ENCODE data around the gene JTB.

The JTB gene

DNA sequence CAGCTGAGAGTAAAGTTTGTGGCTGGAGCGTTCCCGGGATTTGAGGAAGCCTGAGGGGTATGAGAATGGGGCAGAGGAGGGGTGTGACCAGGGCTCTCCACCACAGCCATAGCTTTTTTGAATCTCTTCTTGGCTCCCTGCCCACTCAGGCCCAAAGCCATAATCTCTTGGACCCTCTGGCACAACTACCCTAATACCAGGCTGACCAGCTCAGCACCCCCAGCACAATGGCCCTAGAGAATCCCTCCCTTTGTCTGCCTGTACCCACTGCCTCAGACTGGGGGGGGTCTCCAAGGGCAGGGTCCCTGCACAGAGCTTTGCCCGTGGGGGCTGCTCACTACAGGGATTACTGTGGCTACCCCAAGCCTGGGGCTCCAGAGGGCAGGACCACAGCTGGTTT is 38.5 kb downstream of the JTB start:
- DNase-seq: no peak

DNA sequence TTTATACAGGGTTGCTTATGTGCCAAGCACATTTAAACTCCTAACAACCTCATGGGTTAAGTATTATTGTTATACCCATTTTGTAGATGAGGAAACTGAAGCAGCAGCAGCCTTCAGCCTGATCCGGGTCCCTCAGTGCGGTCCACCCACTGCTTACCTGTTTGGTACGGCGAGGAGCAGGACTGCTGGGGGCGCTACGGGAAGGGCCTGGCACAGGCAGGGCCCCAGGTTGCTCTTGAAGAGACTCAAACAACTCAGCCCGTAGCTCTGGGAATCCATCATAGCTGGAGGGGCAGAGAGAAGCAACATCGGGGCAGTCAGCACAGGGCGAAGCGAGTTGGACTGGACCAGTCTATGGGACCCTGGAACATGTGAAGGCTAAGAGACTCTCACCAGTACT is 40.1 kb downstream of the JTB start:
- TF ChIP-seq POLR2A (IDR thresholded peaks at IDR 0.05; ENCODE audit: low read length) (no peak), GATA1 (IDR thresholded peaks at IDR 0.05; ENCODE audit: low read depth, low read length) (no peak)
- no peak for DNase-seq

More for the DNA sequence above, 38.5 kb downstream of the JTB start:
- no peak for TF ChIP-seq GATA1 (IDR thresholded peaks at IDR 0.05; ENCODE audit: low read depth, low read length)
- no peak for TF ChIP-seq POLR2A (IDR thresholded peaks at IDR 0.05; ENCODE audit: low read length)

DNA sequence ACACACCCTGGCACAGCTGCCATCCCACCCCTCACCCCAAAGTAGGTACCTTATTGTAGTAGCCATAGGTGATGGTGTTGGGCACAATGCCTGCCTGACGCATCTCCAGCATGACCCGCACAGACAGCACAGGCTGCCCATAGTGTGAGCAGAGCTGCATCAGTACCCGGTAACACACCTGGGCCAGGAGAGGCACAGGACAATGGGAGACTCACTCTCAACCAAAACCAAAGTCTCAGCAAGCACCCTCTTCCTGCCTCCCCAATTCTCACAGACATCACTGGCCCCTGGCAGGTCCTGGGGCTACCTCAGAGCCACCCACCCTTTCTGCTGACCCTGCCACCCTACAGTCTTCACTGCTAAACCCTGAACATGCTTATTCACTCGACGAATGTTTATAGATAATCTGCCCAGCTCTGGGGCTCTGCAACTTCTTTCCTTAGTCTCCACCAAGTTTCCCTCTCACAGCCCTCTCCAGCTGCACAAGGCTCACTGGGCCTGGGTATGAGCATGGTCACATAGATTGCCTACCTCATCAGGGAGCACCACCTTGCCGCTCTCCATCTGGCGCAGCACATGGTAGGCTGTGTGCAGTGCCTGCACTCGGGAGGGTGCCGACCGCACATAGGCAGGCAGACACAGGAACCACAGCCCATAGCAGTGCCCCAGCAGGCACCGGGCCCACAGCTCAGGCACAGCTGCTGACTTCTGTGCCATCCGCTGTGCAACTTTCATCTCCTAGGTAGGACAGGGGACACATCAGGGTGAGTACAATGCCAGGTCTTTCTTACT is 41.3 kb downstream of the JTB start:
- TF ChIP-seq GATA1 (IDR thresholded peaks at IDR 0.05; ENCODE audit: low read depth, low read length) (no peak), POLR2A (IDR thresholded peaks at IDR 0.05; ENCODE audit: low read length) (no peak)
- DNase-seq: no peak

DNA sequence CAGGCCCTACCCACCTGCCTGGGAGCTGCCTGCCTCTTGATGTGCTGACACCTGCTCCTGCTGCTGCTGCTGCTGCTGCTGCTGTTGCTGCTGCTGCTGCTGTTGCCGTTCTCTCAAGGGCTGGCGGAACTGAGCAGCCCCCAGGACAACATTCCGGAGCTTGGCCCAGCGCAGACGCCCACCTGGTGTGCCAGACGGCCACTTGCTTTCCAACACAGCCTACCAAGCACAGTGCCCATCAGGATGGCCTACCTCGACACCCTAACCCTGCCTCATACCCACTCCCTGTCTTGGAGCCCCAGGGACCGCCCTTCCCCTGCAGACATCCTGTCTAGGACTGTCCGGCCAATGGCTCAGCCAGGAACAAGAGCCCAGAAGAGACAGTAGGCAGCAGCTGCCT is 42.7 kb downstream of the JTB start:
- no peak for DNase-seq

DNA sequence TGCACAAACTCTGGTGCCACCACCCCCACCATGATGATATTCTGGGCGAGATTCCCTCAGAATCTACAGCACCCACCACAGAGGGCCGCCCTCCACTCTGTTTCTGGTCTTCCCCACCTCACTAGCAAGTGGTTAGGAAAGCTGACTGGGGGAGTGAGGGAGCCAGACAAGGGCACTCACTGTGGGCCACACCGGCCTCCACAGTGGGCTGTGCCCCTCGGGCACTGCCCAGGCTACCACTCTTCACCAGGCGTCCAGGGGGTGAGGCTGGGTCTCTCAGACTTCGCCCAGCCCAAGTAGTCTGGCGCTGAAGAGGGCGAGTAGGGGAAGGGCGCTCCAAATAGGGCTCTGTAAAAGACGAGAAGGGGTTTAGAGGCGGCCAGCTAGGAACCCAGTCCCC is 43.5 kb downstream of the JTB start:
- no peak for DNase-seq
- no peak for TF ChIP-seq GATA1 (IDR thresholded peaks at IDR 0.05; ENCODE audit: low read depth, low read length)
- no peak for TF ChIP-seq POLR2A (IDR thresholded peaks at IDR 0.05; ENCODE audit: low read length)

More for the DNA sequence above, 42.7 kb downstream of the JTB start:
- TF ChIP-seq GATA1 (IDR thresholded peaks at IDR 0.05; ENCODE audit: low read depth, low read length) (no peak), POLR2A (IDR thresholded peaks at IDR 0.05; ENCODE audit: low read length) (no peak)

DNA sequence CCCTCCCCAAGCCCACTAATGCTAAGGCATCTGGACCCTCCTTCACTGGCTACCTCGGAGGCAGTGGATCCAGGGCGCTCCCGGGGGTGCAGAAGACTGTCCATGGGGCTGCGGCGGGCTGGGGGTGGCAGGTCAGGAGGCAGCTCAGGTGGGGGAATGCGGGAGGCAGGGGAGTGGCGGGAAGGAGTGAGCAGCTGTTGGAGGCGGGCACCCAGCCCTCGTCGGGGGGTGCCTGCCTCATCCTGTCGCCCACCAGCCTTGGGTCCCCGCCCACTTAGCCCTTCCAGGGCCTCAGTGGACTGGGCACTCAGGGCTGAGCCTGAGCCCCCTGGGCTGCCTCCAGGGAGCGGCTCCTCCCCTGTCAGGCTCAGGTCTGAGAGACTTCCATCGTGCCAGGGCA is 44.0 kb downstream of the JTB start:
- DNase-seq: no peak
- no peak for TF ChIP-seq POLR2A (IDR thresholded peaks at IDR 0.05; ENCODE audit: low read length)
- no peak for TF ChIP-seq GATA1 (IDR thresholded peaks at IDR 0.05; ENCODE audit: low read depth, low read length)

DNA sequence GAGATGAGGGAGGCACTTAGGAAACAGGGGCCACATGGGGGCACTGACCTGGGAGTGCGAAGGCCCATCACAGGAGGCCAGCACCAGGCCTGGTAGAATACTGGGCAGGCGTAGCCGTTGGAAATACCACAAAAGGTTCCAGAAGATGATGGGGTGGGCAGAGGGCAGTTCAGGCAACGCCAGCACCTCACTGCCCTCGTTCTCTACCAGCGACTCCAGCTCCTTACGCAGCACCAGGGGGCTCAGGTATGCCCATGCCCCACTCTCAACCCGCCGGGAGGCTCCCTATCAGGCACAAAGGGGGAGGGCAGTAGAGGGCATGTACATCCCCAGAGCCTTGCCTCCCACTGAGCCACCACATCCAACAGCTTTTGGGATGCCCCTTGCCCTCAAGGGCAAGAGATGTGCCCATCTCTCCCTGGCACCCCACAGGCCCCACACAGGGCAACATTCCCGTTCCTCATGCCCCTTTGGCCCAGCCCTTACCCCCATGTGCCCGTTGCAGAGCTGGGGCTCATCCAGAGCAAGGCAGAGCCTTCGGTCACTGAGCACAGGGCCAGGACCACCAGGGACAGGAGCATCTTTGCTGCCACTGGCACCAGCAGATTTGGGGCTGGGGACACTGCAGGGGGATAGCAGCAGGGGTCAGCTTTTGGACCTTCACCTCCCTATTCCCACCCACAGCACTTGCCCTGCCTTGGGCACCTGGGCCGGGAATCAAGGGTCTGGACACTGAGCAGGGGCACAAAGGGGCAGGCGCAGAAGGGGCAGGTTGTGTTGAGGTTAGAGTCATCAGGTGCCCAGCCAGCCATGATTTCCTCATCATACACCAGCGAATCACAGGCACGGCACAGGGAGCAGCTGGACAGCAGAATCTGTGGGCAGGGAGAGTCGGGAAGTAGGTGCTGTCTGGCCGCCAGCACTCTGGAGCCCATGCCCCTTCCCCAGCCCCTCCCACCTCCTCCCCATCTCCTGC is 45.0 kb downstream of the JTB start:
- TF ChIP-seq POLR2A (IDR thresholded peaks at IDR 0.05; ENCODE audit: low read length) (no peak), GATA1 (IDR thresholded peaks at IDR 0.05; ENCODE audit: low read depth, low read length) (no peak)
- no peak for DNase-seq

DNA sequence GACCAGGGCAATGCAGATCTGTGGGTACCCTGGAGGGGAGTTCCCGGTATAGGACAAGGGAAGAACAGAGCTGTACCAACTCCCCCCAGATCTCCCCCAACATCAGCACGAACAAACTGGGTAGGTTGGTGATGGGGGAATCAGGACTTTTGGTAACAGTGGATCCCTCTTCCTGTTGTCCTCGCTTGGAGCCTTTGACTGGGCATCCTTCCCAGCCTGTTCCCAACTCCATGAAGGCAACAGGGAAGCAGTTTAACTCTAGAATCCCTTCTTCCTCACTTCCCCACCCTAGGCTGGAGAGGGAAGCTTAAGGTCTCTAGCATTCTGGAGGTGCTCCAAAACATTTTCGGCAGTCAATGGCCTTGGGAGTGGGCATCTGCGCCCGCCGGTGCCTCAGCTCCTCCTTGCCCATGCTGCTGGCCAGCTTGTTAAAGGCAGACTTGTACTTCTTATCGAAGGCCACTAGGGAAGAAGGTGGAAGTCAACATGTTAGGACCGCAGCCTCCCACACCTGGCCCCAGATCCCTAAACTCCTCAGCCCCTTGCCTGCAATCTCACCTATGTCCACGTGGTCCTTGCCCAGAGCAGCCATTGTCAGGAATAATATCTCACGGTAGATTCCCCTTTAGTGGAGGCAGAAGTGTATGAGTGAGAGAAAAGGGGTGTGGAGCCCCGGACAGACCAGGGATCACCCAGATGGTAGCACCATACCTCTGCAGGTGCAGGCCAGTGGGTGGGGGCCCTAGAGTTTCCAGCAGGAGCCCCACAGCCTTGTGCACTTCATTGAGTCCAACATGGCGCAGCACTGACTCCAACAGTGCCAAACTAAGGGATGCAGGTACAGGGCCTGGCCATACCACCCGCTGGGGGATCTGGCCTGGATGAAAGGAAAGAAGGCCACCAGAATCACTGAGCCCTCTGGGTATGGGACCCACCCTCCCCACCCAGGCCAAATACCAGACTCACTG is 47.2 kb downstream of the JTB start:
- no peak for DNase-seq
- TF ChIP-seq GATA1 (IDR thresholded peaks at IDR 0.05; ENCODE audit: low read depth, low read length) (no peak), POLR2A (IDR thresholded peaks at IDR 0.05; ENCODE audit: low read length) (no peak)

DNA sequence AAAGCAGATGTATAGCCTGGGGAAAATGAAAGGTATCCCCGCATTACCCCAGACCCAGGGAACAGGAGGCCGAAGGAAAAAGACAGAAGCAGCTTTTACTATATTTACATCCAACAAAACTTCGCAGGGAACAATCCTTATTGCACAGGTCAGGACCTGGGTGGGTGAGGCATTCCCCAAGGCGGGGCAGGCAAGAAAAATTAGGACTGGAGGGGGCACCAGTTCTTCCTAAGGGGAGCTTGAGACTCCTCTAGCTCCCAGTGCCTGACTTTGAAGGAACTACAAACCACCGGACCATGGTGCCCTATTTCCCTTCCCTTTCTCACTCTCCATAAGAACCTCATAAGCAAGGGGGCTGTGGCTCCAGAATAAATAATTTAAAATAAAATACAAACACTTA is 48.0 kb downstream of the JTB start:
- no peak for DNase-seq

DNA sequence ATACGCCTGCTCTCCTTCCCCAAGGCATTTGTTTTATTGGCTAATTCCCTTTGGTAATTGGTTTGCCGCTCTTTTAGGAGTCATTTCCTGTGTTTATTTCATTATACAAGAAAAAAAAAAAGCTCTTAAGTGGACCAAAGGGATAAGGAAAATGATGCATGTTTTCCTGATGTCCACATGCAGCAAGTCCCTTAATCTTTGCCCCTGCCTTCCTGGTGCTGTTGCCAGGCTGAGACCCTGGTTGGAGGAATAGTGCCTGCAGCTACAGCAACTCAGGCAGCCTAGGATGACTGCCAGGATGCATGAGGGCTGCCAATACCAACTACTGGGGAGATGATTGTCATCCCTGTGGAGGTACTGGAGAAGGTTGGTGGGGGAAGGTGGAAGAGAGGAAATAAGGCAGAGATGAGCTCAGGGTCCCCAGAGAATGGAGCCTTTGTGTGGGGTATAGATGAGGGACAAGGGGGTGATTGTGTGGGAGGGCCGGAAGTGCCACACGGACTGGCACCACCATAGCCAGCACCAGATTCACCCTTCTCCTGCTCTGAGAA is 48.6 kb downstream of the JTB start:
- TF ChIP-seq GATA1 (IDR thresholded peaks at IDR 0.05; ENCODE audit: low read depth, low read length) (no peak), POLR2A (IDR thresholded peaks at IDR 0.05; ENCODE audit: low read length) (no peak)
- no peak for DNase-seq

More for the DNA sequence above, 48.0 kb downstream of the JTB start:
- TF ChIP-seq GATA1 (IDR thresholded peaks at IDR 0.05; ENCODE audit: low read depth, low read length) (no peak), POLR2A (IDR thresholded peaks at IDR 0.05; ENCODE audit: low read length) (no peak)

DNA sequence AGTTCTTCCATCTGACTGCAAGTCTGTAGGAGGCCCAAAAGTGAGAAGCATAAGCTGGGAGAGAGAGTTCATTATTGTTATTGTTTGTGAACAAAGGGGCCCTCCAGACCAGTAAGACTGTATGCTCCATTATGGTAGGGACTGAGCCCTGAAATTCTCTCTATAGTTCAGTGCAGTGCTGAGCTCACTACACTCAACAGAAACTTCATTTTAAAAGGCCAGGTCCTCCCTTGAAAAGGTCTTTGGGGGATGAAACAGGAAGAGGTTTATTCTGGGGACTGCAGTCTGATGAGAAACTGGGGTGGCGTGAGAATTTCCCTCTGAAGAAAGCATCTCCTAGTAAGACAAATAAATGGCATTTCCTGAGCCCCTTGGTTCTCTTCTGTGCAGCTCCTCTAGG is 49.2 kb downstream of the JTB start:
- TF ChIP-seq POLR2A (IDR thresholded peaks at IDR 0.05; ENCODE audit: low read length) (no peak), GATA1 (IDR thresholded peaks at IDR 0.05; ENCODE audit: low read depth, low read length) (no peak)
- DNase-seq: no peak

DNA sequence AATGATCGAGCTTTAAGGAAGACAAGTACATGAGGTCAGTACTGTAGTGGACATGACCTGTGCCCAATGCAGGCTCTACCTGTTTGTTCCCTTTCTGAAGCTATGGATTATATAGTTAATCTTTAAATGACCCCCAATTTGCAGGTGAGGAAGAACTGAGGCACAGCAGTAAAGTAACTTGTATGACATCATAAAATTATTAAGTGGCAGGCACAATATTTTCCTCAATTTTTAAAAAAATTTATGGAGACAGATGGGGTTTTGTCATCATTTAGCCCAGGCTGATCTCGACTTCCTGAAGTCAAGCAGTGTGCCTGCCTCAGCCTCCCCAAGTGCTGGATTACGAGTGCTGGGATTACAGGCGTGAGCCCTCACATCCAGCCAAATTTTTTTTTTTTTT is 51.1 kb downstream of the JTB start:
- no peak for DNase-seq
- TF ChIP-seq POLR2A (IDR thresholded peaks at IDR 0.05; ENCODE audit: low read length) (no peak), GATA1 (IDR thresholded peaks at IDR 0.05; ENCODE audit: low read depth, low read length) (no peak)

All from erythroblast (primary cell).